BJ (cell line): ENCODE results near the gene CCDC138. TPM values are rescaled to one million over a fixed set of nuclear protein-coding genes. Genes with fewer than 3 reads are reported as not detected.

Source experiments
- CTCF ChIA-PET: fragments of 350-600 bp; formaldehyde crosslinking; extraction: SDS; loops from one replicate; lab custom pipeline; 2021; ENCODE audit warnings: antibody characterized with exemption, inconsistent platforms; lab: Yijun Ruan, JAX
- POLR2A ChIA-PET: fragments of 300-600 bp; sonication (Branson Sonifier 250); formaldehyde crosslinking; extraction: SDS; loops from one replicate; lab custom pipeline; 2021; ENCODE audit warnings: antibody characterized with exemption; lab: Charles Lee
- DNase-seq: peaks from one replicate; pipeline ENCODE4 v3.0.0-alpha.2; 2011; ENCODE audit warnings: low read depth
- H3K27me3 ChIP-seq: 2 replicates; pipeline ENCODE4 v1.6.0; 2011; ENCODE audit warnings: low read length; ENCODE audit not compliant: control insufficient read depth, insufficient read depth
- H3K36me3 ChIP-seq: 2 replicates; pipeline ENCODE4 v1.5.1; 2011; ENCODE audit warnings: low read length; ENCODE audit not compliant: control insufficient read depth, insufficient read depth
- H3K4me3 ChIP-seq: 2 replicates; pipeline ENCODE4 v1.5.1; 2011; ENCODE audit warnings: low read depth, mild to moderate bottlenecking, control low read depth, low read length
- polyA plus RNA-seq: library from polyadenylated mRNA; depleted of rRNA; stranded (reverse); fragments of >200 nt; gene quantifications from 2 replicates; pipeline ENCODE4 v1.2.3, GENCODE V29; 2011
- TF ChIP-seq, protein P1 (sequence below): IDR thresholded peaks from 2 replicates; pipeline ENCODE4 v1.5.1; 2011; ENCODE audit warnings: low read depth, mild to moderate bottlenecking, control low read depth, inconsistent platforms, low read length, moderate library complexity; ENCODE audit not compliant: insufficient read depth

CCDC138 gene
- polyA plus RNA-seq, 1 experiment, result 0.52 TPM

DNA sequence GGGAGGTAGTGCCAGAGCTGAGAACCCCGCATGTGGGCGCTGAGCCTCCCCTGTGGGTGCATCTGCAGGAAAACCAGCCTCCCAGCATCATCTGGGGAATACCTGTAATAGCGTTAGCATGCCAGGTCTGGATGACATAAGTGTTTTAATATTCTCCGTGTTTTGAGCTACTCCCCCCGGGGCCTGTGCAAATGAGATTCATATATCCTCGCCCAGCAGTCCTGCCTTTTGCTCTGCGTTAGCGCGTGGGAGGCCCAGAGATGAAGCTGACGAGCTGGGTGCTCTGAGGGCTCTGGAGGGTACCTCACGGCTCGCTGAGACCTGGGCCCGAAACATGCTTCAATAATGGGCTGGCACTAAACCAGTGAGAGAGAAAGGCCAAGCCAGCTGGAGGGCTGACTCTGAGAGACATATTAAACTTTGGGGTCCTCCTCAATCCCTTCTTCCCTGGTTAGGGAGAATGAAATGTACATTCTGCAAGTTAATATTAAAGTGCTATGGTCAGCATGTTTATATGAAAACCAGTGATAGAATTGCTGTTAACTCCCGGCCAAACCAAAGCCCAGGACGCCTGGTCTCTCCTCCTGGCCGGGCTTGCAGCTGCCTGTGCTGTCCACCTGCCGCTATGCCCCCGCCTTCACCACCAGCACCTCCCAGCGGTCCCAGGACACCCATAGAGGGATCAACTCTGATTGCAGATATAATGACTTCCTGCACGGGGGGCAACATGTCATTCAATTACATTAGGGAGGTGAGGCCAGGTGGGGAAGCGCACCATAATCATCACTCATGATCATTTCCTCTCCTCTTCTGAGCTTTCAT, 125.4 kb downstream of the CCDC138 start:
- ChIA-PET CTCF (interaction anchor here (0.6 to 7.9 kb wide), 2 partner anchors 16 to 45 kb away, joined by 3 to 52 read pairs; no protein-coding TSS in a partner anchor), POLR2A (no interaction called here)
- TF ChIP-seq, protein P1, sequence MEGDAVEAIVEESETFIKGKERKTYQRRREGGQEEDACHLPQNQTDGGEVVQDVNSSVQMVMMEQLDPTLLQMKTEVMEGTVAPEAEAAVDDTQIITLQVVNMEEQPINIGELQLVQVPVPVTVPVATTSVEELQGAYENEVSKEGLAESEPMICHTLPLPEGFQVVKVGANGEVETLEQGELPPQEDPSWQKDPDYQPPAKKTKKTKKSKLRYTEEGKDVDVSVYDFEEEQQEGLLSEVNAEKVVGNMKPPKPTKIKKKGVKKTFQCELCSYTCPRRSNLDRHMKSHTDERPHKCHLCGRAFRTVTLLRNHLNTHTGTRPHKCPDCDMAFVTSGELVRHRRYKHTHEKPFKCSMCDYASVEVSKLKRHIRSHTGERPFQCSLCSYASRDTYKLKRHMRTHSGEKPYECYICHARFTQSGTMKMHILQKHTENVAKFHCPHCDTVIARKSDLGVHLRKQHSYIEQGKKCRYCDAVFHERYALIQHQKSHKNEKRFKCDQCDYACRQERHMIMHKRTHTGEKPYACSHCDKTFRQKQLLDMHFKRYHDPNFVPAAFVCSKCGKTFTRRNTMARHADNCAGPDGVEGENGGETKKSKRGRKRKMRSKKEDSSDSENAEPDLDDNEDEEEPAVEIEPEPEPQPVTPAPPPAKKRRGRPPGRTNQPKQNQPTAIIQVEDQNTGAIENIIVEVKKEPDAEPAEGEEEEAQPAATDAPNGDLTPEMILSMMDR, result no peak
- Histone ChIP-seq H3K36me3 (no peaks in the 10 kb centered on the region), H3K27me3 (peaks cover 9% of the 10 kb centered on the region), H3K4me3 (no peak overlapping the region)
- no peak for DNase-seq

DNA sequence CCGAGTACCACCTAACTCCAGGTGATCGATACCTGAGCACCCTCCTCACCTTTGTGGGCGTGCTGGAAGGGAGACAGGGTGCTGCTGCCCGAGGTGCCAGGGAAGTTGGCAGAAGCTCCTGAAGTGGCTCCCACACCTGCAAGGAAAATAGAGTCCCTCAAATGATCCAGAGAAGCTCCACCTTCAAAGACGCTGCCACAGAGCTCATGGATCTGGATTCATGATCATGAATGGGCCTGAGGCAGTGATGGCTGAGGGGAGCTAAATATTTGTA, 126.0 kb downstream of the CCDC138 start:
- Histone ChIP-seq H3K27me3 (peaks cover 9% of the 10 kb centered on the region), H3K36me3 (no peaks in the 10 kb centered on the region), H3K4me3 (no peak overlapping the region)
- TF ChIP-seq, protein P1, result no peak
- ChIA-PET CTCF (interaction anchor here (0.6 to 7.9 kb wide), 2 partner anchors 16 to 45 kb away, joined by 3 to 52 read pairs; no protein-coding TSS in a partner anchor), POLR2A (no interaction called here)
- no peak for DNase-seq

GRCh38 chr2:108916122-108916795, 129.7 kb downstream of the CCDC138 start:
- CTCF ChIA-PET, result interaction anchor here (1.4 to 7.9 kb wide), 3 partner anchors 12 to 19 kb away, joined by 3 to 52 read pairs (median 4); no protein-coding TSS in a partner anchor
- POLR2A ChIA-PET, result no interaction called here
- Histone ChIP-seq H3K36me3 (no peaks in the 10 kb centered on the region), H3K4me3 (no peak overlapping the region), H3K27me3 (peaks cover 19% of the 10 kb centered on the region)
- no peak for DNase-seq
- TF ChIP-seq, protein P1, result no peak

- Histone ChIP-seq H3K4me3 (no peak overlapping the region), H3K36me3 (no peaks in the 10 kb centered on the region), H3K27me3 (peaks cover 19% of the 10 kb centered on the region)
- DNase-seq, result no peak
- ChIA-PET CTCF (interaction anchor here (1.4 to 7.9 kb wide), 3 partner anchors 12 to 18 kb away, joined by 3 to 52 read pairs (median 4); no protein-coding TSS in a partner anchor), POLR2A (no interaction called here)
- TF ChIP-seq, protein P1, result no peak
Measured at GRCh38 chr2:108916796-108917421, 130.3 kb downstream of the CCDC138 start.

- Histone ChIP-seq H3K36me3 (no peaks in the 10 kb centered on the region), H3K4me3 (no peak overlapping the region), H3K27me3 (peaks cover 17% of the 10 kb centered on the region)
- DNase-seq, result no peak
- CTCF ChIA-PET, result interaction anchor here (1.4 to 7.9 kb wide), 3 partner anchors 11 to 18 kb away, joined by 3 to 52 read pairs (median 4); no protein-coding TSS in a partner anchor
- POLR2A ChIA-PET, result no interaction called here
- TF ChIP-seq, protein P1, result no peak
Measured at GRCh38 chr2:108917526-108917925, 131.0 kb downstream of the CCDC138 start.
